Small intestine (tissue), 7 donors: ENCODE results near the gene SETBP1. TPM values are rescaled to one million over a fixed set of nuclear protein-coding genes. Genes with fewer than 3 reads are reported as not detected.

Experiments
- DNase-seq, 2 donors: peaks; one replicate each; pipeline versions ENCODE4 v3.0.0 to v3.0.0-alpha.2; 2013
- FAIRE-seq: peaks from 2 replicates; lab custom pipeline; 2012; peaks lifted over from hg19 to GRCh38; lab: Jason Lieb, UNC
- H3K27ac ChIP-seq, 3 donors: one replicate each; pipeline ENCODE4 v1.5.1; 2013; ENCODE audit warnings: low read length in 2 of 3, mild to moderate bottlenecking in 2 of 3, control low read depth in 1 of 3, inconsistent platforms in 1 of 3, low read depth in 1 of 3, moderate library complexity in 1 of 3
- H3K27me3 ChIP-seq, 3 donors: one replicate each; pipeline ENCODE4 v1.6.1; 2013; ENCODE audit warnings: low read length in 3 of 3, inconsistent platforms in 1 of 3; ENCODE audit not compliant: control insufficient read depth in 3 of 3, insufficient read depth in 3 of 3
- H3K36me3 ChIP-seq, 3 donors: one replicate each; pipeline ENCODE4 v1.6.1; 2013; ENCODE audit warnings: low read length in 3 of 3, inconsistent platforms in 1 of 3, low read depth in 1 of 3, mild to moderate bottlenecking in 1 of 3, moderate library complexity in 1 of 3; ENCODE audit not compliant: control insufficient read depth in 3 of 3, insufficient read depth in 2 of 3
- H3K4me1 ChIP-seq, 3 donors: one replicate each; pipeline ENCODE4 v1.6.1; 2013; ENCODE audit warnings: low read length in 2 of 3, inconsistent platforms in 1 of 3, low read depth in 1 of 3, mild to moderate bottlenecking in 1 of 3, moderate library complexity in 1 of 3; ENCODE audit not compliant: control insufficient read depth in 3 of 3, insufficient read depth in 2 of 3
- H3K4me3 ChIP-seq, 3 donors: one replicate each; pipeline ENCODE4 v1.5.1; 2013; ENCODE audit warnings: low read length in 3 of 3, control low read depth in 1 of 3, inconsistent platforms in 1 of 3, low read depth in 1 of 3, mild to moderate bottlenecking in 1 of 3, moderate library complexity in 1 of 3
- H3K9me3 ChIP-seq, 2 donors: one replicate each; pipeline ENCODE4 v1.6.1; 2013; ENCODE audit warnings: low read depth in 1 of 2, low read length in 1 of 2; ENCODE audit not compliant: control insufficient read depth in 2 of 2, insufficient read depth in 1 of 2
- WGBS, 3 donors: extraction: QIAGEN DNeasy Blood & Tissue Kit; methylation state at CpG; one replicate each; pipeline ENCODE4 v1.1.7; 2013; 5-methylcytosine and 5-hydroxymethylcytosine counted together
- polyA plus RNA-seq, 4 donors: library from polyadenylated mRNA; stranded (reverse) in 3 of 4; unstranded in 1 of 4; fragments of 200-250 nt in 3 of 4; fragments of 120-200 nt in 1 of 4; gene quantifications; one replicate each; pipeline versions ENCODE4 v1.2.1 to v1.2.3, GENCODE V29; 2013
- donor health status: healthy with polysubstance abuse.
- donor health status: control.
- donor health status: control.
- donor health status: Bipolar disorder and iron deficiency.
- donor health status: healthy.

The SETBP1 gene
- polyA plus RNA-seq, 4 donors, result 0.54 to 5.8 (median 1.8) TPM; not detected in 1

DNA sequence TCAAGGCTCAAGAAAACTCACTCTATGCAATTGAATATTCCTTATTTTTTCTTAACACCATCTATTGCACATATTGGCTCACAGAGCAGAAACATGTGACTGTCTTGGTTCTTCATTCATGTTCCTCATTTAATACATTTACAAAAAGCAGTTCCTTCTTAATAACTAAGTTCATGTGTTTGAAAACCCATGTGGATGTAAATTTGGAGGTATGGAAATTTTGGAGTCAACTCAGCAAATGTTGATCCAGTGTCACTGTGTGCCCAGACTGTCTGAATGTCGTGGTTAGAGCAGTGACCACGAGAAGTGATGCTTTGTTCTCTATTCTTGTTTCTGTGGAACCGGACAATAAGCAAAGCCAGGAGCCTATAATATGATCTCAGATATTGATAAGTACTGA, 299.1 kb downstream of the SETBP1 start:
- 87 to 88% (median 88%) methylated on average over 3 of the region's 3 CpGs for WGBS, 3 donors
- FAIRE-seq (no peak), DNase-seq (no peak)
- Histone ChIP-seq H3K27me3 (no peaks in the 10 kb centered on the region), H3K4me3 (no peak overlapping the region), H3K4me1 (peaks cover 0 to 2% (median 0%) of the 10 kb centered on the region in 3 donors), H3K9me3 (no peaks in the 10 kb centered on the region), H3K27ac (no peak overlapping the region), H3K36me3 (no peaks in the 10 kb centered on the region)

DNA sequence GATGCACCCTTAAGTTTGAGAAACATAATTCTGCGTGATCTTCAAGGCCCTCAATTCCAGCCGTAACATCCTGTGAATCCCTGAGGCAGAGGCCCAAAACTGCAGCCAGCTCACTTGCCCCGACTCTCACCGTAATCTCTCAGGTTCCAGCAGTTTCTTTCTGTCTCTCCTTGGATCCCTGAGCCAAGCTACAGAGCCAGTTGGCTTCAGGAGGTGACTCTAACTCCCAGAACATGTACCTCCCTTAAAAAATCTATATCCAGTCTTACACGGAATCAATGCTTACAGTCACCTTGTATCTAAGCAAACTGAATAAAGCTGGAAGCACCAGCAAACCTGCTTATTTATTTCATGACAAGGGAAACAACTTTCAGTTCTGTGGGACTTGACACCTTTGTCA, 300.4 kb downstream of the SETBP1 start:
- no peak for FAIRE-seq
- H3K4me1 ChIP-seq, result no peaks in the 10 kb centered on the region
- no peaks in the 10 kb centered on the region for H3K36me3 ChIP-seq
- no peak overlapping the region for H3K4me3 ChIP-seq
- no peaks in the 10 kb centered on the region for H3K27me3 ChIP-seq
- WGBS, 3 donors, result 92 to 95% (median 92%) methylated on average over 5 of the region's 5 CpGs
- no peak overlapping the region for H3K27ac ChIP-seq
- no peaks in the 10 kb centered on the region for H3K9me3 ChIP-seq
- no peak for DNase-seq

DNA sequence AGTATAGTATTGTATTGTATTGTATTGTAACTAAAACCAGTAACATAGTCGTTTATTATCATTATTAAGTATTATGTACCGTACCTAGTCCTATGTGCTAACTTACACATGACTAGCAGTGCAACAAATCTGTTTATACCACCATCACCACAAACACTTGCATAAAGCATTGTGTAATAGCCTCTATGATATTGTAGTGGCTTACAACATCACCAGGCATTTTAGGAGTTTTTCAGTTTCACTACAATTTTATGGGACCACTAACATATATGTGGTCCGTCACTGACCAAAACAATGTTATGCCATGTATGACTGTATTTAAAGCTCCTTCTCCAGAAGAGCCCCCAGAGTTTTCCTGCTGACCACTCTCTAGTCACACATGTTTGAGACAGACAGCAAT, 306.2 kb downstream of the SETBP1 start:
- no peak overlapping the region for H3K27ac ChIP-seq
- DNase-seq (no peak), FAIRE-seq (no peak)
- no peaks in the 10 kb centered on the region for H3K36me3 ChIP-seq
- no peaks in the 10 kb centered on the region for H3K9me3 ChIP-seq
- no peaks in the 10 kb centered on the region for H3K4me1 ChIP-seq
- WGBS, 3 donors, result 88 to 90% (median 88%) methylated on average over 3 of the region's 3 CpGs
- H3K27me3 ChIP-seq, result no peaks in the 10 kb centered on the region
- no peak overlapping the region for H3K4me3 ChIP-seq

DNA sequence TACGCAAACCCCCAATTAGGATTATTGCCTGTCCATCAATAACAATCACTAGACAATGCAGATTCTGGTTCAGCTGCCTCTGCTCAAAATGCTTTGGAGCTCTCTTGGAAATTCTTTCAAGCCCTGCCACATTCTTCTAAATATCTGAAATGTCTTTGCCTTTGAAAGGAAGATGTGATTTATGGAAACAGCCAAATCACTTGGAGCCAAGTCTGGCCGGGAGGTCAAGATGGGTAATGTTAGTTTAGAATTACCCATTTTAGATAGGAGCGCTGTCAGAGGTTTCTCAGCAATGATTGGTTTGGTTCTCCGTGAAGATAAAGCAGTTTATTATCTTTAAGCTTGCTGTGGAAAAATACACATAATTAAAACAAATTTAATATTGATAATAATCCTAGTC, 306.7 kb downstream of the SETBP1 start:
- H3K4me1 ChIP-seq, result no peaks in the 10 kb centered on the region
- DNase-seq (no peak), FAIRE-seq (no peak)
- no peaks in the 10 kb centered on the region for H3K27me3 ChIP-seq
- no peaks in the 10 kb centered on the region for H3K36me3 ChIP-seq
- no peak overlapping the region for H3K27ac ChIP-seq
- H3K4me3 ChIP-seq, result no peak overlapping the region
- 79 to 88% (median 80%) methylated on average over 4 of the region's 4 CpGs for WGBS, 3 donors
- no peaks in the 10 kb centered on the region for H3K9me3 ChIP-seq

DNA sequence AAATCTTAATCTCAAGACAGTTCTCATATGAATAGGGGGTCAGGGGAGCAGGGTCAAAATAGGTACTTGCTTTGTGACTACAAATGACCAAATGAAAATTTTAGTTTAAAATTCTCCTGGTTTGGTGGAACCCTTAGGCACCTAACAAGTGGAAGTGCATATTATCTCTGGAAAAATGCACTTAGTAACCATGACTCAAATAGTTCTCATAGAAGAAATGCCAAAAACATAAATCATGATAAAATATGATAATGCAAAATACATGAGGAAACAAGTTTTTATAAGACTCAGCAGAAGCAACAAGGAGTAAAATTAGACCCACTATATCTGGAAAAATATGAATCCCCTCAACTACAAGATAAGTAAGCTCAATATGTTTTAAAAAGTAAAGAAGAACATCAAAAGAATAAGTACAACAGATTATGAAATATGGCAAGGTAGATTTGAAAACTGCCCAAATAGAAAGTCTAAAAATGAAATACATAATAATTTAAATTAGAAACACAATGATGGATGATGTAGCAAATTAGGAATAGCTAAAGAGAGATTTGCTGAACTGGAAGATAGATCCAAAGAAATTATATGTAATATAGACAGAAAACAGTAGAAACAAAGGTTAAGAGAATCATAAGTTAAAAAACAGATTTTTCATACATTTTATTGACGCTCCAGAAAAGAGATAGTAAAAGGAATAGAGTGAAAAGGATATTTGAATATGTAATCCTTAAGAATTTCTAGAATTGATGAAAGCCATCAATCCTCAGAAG, 308.3 kb downstream of the SETBP1 start:
- DNase-seq (no peak), FAIRE-seq (no peak)
- Histone ChIP-seq H3K27me3 (no peaks in the 10 kb centered on the region), H3K9me3 (no peaks in the 10 kb centered on the region), H3K36me3 (no peaks in the 10 kb centered on the region), H3K4me3 (no peak overlapping the region), H3K27ac (no peak overlapping the region), H3K4me1 (no peaks in the 10 kb centered on the region)
- WGBS, 3 donors, result 97 to 100% (median 98%) methylated on average over 1 of the region's 1 CpG

DNA sequence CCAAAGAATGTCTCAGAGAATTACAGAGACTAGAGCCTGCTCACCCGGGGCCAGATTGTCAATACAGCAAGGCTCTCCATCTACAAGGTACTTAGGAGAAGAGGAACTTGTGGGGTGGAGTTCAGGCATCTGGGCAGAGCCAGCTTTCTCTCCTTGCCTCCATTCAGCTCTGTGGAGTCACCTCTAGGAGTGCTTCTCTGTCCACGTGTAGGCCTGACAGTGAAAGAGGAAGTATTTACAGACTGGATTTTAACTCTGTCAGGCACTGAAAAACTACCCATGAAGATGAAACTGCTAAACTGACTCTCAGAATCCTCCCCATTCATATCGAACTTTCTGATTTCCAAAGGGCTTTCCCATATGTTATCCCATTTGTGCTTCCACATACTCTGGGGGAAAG, 315.6 kb downstream of the SETBP1 start:
- Histone ChIP-seq H3K4me1 (no peaks in the 10 kb centered on the region), H3K27me3 (no peaks in the 10 kb centered on the region), H3K36me3 (no peaks in the 10 kb centered on the region), H3K4me3 (no peak overlapping the region), H3K27ac (no peak overlapping the region), H3K9me3 (peaks cover 0 to 3% of the 10 kb centered on the region in 2 donors)
- 61 to 84% (median 67%) methylated on average over 3 of the region's 3 CpGs for WGBS, 3 donors
- DNase-seq (no peak), FAIRE-seq (no peak)

DNA sequence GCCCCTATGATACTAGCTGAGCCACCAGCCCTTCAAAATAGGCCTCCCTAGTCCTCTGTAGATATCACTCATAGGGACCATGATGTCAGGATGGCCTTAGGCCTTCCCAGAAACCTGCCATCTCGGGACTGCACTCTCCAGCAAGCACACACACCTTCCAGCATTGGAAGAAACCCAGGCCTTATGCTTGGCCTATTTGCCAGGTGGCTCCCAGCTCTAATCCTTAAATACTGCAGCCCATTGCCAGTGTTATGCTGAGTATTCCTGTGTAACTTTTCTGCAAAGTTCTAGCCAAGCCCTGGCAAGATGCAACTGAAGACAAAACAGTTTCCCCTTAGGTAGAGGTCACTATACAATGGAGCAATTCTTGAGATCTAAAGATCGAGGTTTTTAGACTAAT, 316.5 kb downstream of the SETBP1 start:
- no peaks in the 10 kb centered on the region for H3K4me1 ChIP-seq
- FAIRE-seq (no peak), DNase-seq (no peak)
- H3K36me3 ChIP-seq, result no peaks in the 10 kb centered on the region
- no peaks in the 10 kb centered on the region for H3K27me3 ChIP-seq
- 87 to 91% (median 90%) methylated on average over 2 of the region's 2 CpGs for WGBS, 3 donors
- H3K9me3 ChIP-seq, result peaks cover 0 to 3% of the 10 kb centered on the region in 2 donors
- H3K27ac ChIP-seq, result no peak overlapping the region
- no peak overlapping the region for H3K4me3 ChIP-seq

DNA sequence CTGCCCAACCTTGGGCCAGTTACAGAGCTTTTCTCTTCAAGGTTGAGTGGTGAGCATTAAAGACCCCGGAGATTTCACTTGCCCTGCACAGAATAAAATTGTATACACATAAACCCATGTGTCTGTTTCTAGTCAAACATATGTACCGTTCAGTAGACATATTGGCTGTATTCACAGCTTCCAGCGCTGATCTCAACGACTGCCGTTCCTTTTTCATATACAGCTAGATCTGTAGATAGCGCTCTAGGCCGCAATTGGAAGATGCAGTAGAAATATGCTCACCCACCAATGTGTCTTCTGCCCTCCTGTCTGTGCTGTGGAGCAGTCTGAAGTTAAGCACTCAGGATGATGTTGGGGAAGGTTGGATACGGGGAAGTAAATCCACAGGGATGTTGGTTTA, 317.7 kb downstream of the SETBP1 start:
- 95 to 98% (median 97%) methylated on average over 8 of the region's 8 CpGs for WGBS, 3 donors
- no peak overlapping the region for H3K27ac ChIP-seq
- DNase-seq, result no peak
- no peak overlapping the region for H3K4me3 ChIP-seq
- no peaks in the 10 kb centered on the region for H3K27me3 ChIP-seq
- no peak for FAIRE-seq
- no peaks in the 10 kb centered on the region for H3K36me3 ChIP-seq
- no peaks in the 10 kb centered on the region for H3K4me1 ChIP-seq
- peaks cover 0 to 3% of the 10 kb centered on the region in 2 donors for H3K9me3 ChIP-seq
